Mammary epithelial cell (primary cell): ENCODE measurements around the gene MAPK8IP1.

Source experiments
- EZH2 ChIP-seq: IDR thresholded peaks from 2 replicates; pipeline ENCODE4 v1.6.1; 2012; ENCODE audit warnings: low read length, inconsistent platforms, borderline replicate concordance
- TF ChIP-seq, protein P1 (sequence below), 2 donors: IDR thresholded peaks in 1 of 2; conservative IDR thresholded peaks in 1 of 2; 2 replicates each; pipeline ENCODE4 v1.5.1; 2011 to 2012; ENCODE audit warnings: inconsistent platforms in 2 of 2, low read length in 2 of 2, mild to moderate bottlenecking in 2 of 2, control low read depth in 1 of 2, low read depth in 1 of 2; ENCODE audit not compliant: insufficient read depth in 1 of 2; ENCODE audit errors: extremely low read depth in 1 of 2

DNA sequence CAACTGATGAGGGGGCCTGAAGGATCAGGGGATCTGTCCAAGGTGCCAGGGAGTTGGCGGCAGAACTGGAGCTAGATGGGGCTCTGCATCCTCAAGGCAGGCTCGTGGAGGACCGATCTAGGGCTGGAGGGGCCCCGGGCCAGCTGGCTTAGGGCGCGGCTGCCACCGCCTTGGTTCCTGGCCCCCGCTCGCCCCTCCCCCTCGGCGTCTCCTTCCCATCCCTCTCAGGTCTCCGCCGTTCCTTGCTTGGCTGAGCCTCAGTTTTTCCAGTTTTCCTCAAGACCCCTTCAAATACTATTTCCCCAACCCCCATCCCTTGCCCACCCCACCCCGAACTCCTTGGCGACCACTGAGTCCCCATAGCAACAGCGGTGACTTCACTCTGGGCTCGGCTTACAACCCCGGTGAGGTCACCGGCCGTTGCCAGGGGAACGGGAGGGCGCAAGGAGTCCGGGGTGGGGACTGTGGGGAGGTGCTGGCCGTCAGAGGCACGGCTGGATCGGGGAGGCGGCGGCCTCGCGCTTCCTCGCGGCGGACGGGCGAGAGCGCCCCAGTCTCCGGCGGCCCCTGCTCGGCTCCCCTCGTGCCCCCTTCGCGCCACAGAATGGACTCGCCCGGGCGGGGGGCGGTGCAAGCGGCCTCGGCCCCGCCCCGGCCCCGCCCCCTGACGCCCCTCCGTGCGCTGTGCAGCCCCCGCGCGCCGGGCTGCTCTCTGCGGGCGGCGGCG lies 14.2 kb downstream of the MAPK8IP1 start:
- TF ChIP-seq, protein P1, sequence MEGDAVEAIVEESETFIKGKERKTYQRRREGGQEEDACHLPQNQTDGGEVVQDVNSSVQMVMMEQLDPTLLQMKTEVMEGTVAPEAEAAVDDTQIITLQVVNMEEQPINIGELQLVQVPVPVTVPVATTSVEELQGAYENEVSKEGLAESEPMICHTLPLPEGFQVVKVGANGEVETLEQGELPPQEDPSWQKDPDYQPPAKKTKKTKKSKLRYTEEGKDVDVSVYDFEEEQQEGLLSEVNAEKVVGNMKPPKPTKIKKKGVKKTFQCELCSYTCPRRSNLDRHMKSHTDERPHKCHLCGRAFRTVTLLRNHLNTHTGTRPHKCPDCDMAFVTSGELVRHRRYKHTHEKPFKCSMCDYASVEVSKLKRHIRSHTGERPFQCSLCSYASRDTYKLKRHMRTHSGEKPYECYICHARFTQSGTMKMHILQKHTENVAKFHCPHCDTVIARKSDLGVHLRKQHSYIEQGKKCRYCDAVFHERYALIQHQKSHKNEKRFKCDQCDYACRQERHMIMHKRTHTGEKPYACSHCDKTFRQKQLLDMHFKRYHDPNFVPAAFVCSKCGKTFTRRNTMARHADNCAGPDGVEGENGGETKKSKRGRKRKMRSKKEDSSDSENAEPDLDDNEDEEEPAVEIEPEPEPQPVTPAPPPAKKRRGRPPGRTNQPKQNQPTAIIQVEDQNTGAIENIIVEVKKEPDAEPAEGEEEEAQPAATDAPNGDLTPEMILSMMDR (conservative IDR thresholded peaks at IDR 0.05 in 1 of 2, IDR thresholded peaks at IDR 0.05 in 1 of 2; ENCODE audit: extremely low read depth in 1 of 2, insufficient read depth in 1 of 2, low read depth in 1 of 2, low read length in 2 of 2): no peak
- no peak for TF ChIP-seq EZH2
